Osteoblast (primary cell): Measurements from ENCODE around the gene TMEM145. TPM values are rescaled to one million over a fixed set of nuclear protein-coding genes. Genes with fewer than 3 reads are reported as not detected.

Experiments
- DNase-seq: peaks from one replicate; pipeline ENCODE4 v3.0.0; 2011; ENCODE audit warnings: low spot score, mixed read lengths; ENCODE audit not compliant: insufficient read length; ENCODE audit errors: missing footprints
- H2AFZ ChIP-seq: 2 replicates; pipeline ENCODE4 v1.6.0; 2011; ENCODE audit warnings: mild to moderate bottlenecking, low read length
- H3K27ac ChIP-seq: 2 replicates; pipeline ENCODE4 v1.5.1; 2011; ENCODE audit warnings: mild to moderate bottlenecking, low read depth, low read length, moderate library complexity
- H3K27me3 ChIP-seq: 2 replicates; pipeline ENCODE4 v1.6.0; 2012; ENCODE audit warnings: mild to moderate bottlenecking, control low read depth, inconsistent platforms, low read length, moderate library complexity; ENCODE audit not compliant: insufficient read depth
- H3K36me3 ChIP-seq: 2 replicates; pipeline ENCODE4 v1.5.1; 2011; ENCODE audit warnings: mild to moderate bottlenecking, low read length, control low read depth, moderate library complexity; ENCODE audit not compliant: insufficient read depth
- H3K4me1 ChIP-seq: 2 replicates; pipeline ENCODE4 v1.5.1; 2011; ENCODE audit warnings: mild to moderate bottlenecking, low read length, control low read depth, moderate library complexity; ENCODE audit not compliant: insufficient read depth
- H3K4me2 ChIP-seq: 2 replicates; pipeline ENCODE4 v1.6.0; 2011; ENCODE audit warnings: mild to moderate bottlenecking, low read length; ENCODE audit not compliant: insufficient read depth
- H3K4me3 ChIP-seq: fragments of 200-600 bp; sonication (generic); 3 replicates; pipeline ENCODE4 v1.5.1; 2012; ENCODE audit warnings: mild to moderate bottlenecking, low read length, inconsistent platforms; ENCODE audit not compliant: insufficient read depth
- H3K79me2 ChIP-seq: 2 replicates; pipeline ENCODE4 v1.6.0; 2012; ENCODE audit warnings: mild to moderate bottlenecking, low read length, control low read depth, inconsistent platforms; ENCODE audit not compliant: insufficient read depth
- H3K9me3 ChIP-seq: 2 replicates; pipeline ENCODE4 v1.5.1; 2011; ENCODE audit warnings: low read depth, low read length, control low read depth
- H4K20me1 ChIP-seq: 2 replicates; pipeline ENCODE4 v1.6.0; 2012; ENCODE audit warnings: mild to moderate bottlenecking, low read length, control low read depth; ENCODE audit not compliant: insufficient read depth
- total RNA-seq: library from RNA; depleted of rRNA; stranded (reverse); fragments of >200 nt; gene quantifications from 2 replicates; pipeline ENCODE4 v1.2.3, GENCODE V29; 2012
- TF ChIP-seq, protein P1 (sequence below): IDR thresholded peaks from 2 replicates; pipeline ENCODE4 v1.5.1; 2011; ENCODE audit warnings: mild to moderate bottlenecking, low read depth, low read length, moderate library complexity; ENCODE audit errors: extremely low read depth

Gene TMEM145
- total RNA-seq, 1 donor = not detected

GRCh38 chr19:42292963-42293362 is 20.1 kb upstream of the TMEM145 start:
- H2AFZ ChIP-seq = no peak overlapping the region
- H3K36me3 ChIP-seq = peaks cover 67% of the 10 kb centered on the region
- DNase-seq = no peak
- no peaks in the 10 kb centered on the region for H3K27me3 ChIP-seq
- peaks cover 30% of the 10 kb centered on the region for H4K20me1 ChIP-seq
- TF ChIP-seq, protein P1, sequence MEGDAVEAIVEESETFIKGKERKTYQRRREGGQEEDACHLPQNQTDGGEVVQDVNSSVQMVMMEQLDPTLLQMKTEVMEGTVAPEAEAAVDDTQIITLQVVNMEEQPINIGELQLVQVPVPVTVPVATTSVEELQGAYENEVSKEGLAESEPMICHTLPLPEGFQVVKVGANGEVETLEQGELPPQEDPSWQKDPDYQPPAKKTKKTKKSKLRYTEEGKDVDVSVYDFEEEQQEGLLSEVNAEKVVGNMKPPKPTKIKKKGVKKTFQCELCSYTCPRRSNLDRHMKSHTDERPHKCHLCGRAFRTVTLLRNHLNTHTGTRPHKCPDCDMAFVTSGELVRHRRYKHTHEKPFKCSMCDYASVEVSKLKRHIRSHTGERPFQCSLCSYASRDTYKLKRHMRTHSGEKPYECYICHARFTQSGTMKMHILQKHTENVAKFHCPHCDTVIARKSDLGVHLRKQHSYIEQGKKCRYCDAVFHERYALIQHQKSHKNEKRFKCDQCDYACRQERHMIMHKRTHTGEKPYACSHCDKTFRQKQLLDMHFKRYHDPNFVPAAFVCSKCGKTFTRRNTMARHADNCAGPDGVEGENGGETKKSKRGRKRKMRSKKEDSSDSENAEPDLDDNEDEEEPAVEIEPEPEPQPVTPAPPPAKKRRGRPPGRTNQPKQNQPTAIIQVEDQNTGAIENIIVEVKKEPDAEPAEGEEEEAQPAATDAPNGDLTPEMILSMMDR = no peak
- H3K27ac ChIP-seq = no peak overlapping the region
- H3K9me3 ChIP-seq = no peaks in the 10 kb centered on the region
- H3K4me2 ChIP-seq = no peak overlapping the region
- no peak overlapping the region for H3K4me3 ChIP-seq
- H3K4me1 ChIP-seq = no peaks in the 10 kb centered on the region
- H3K79me2 ChIP-seq = no peaks in the 10 kb centered on the region

- no peak overlapping the region for H3K4me2 ChIP-seq
- H3K27ac ChIP-seq = no peak overlapping the region
- no peaks in the 10 kb centered on the region for H3K79me2 ChIP-seq
- no peaks in the 10 kb centered on the region for H3K4me1 ChIP-seq
- H3K36me3 ChIP-seq = peaks cover 61% of the 10 kb centered on the region
- H3K27me3 ChIP-seq = no peaks in the 10 kb centered on the region
- H4K20me1 ChIP-seq = peaks cover 29% of the 10 kb centered on the region
- no peak overlapping the region for H3K4me3 ChIP-seq
- no peak for DNase-seq
- H3K9me3 ChIP-seq = no peaks in the 10 kb centered on the region
- no peak overlapping the region for H2AFZ ChIP-seq
- TF ChIP-seq, protein P1 = no peak
These were observed 19.6 kb upstream of the TMEM145 start for GRCh38 chr19:42293540-42293939.

- Histone ChIP-seq H3K4me2 (no peak overlapping the region), H3K4me3 (no peak overlapping the region), H3K9me3 (no peaks in the 10 kb centered on the region), H3K36me3 (peaks cover 57% of the 10 kb centered on the region), H3K4me1 (no peaks in the 10 kb centered on the region), H3K27me3 (no peaks in the 10 kb centered on the region), H3K27ac (no peak overlapping the region), H3K79me2 (no peaks in the 10 kb centered on the region), H2AFZ (no peak overlapping the region), H4K20me1 (peaks cover 26% of the 10 kb centered on the region)
- TF ChIP-seq, protein P1 = no peak
- no peak for DNase-seq
These were observed 19.2 kb upstream of the TMEM145 start for GRCh38 chr19:42293948-42294347.

- Histone ChIP-seq H4K20me1 (peaks cover 20% of the 10 kb centered on the region), H3K4me1 (no peaks in the 10 kb centered on the region), H3K27ac (no peak overlapping the region), H3K4me2 (no peak overlapping the region), H2AFZ (no peak overlapping the region), H3K36me3 (peaks cover 50% of the 10 kb centered on the region), H3K79me2 (no peaks in the 10 kb centered on the region), H3K4me3 (no peak overlapping the region), H3K27me3 (no peaks in the 10 kb centered on the region), H3K9me3 (no peaks in the 10 kb centered on the region)
- DNase-seq = no peak
- TF ChIP-seq, protein P1 = no peak
These were observed 18.5 kb upstream of the TMEM145 start for GRCh38 chr19:42294471-42295137.
